Transverse colon (tissue), 3 donors: ENCODE measurements around the gene BTF3L4.

Experiments
- EP300 ChIP-seq: sonication (generic); formaldehyde crosslinking; IDR thresholded peaks from one replicate; pipeline ENCODE4 v1.6.1; 2017; ENCODE audit warnings: antibody characterized with exemption, low read depth
- POLR2A ChIP-seq: fragments of 450-650 bp; IDR thresholded peaks from one replicate; pipeline ENCODE4 v1.6.1; 2016; ENCODE audit warnings: antibody characterized with exemption, mild to moderate bottlenecking, moderate library complexity
- TF ChIP-seq, protein P1 (sequence below), 5 experiments: fragments of 200-600 bp in 3 of 5; fragments of 450-650 bp in 2 of 5; sonication (generic) in 3 of 5; IDR thresholded peaks; 1 replicate in 2 of 5; 2 replicates in 3 of 5; pipeline ENCODE4 v1.5.1; 2016 to 2017; ENCODE audit warnings: antibody characterized with exemption in 5 of 5, inconsistent platforms in 3 of 5, mild to moderate bottlenecking in 2 of 5, moderate library complexity in 1 of 5

DNA sequence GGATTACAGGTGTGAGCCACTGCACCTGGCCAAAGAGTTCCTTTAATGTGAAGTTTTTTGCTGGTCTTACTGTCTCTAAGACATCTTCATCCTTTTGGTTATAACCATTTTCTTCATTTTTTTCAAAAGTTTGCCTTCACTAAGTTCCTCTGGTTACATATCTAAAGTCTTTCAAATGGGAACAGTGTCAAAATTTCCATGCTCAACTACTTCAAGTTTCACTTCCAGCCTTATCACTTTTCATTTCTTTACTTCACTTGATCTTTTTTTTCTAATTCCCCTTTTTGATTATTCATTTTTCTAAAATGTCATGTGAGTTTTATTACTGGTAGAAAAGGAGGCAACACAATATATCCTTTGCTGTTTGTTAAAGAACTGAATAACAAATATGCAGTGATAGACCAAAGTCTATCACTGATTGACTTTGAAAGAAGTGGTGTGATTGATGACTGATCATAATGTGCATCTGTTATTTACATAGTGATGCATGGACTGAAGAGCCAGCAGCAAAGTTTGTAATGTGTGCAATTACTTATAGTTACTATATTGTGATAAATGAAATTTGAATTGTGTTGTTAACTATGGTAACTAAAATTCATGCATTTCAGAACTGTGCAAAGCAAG lies 69.8 kb downstream of the BTF3L4 start:
- TF ChIP-seq, protein P1, sequence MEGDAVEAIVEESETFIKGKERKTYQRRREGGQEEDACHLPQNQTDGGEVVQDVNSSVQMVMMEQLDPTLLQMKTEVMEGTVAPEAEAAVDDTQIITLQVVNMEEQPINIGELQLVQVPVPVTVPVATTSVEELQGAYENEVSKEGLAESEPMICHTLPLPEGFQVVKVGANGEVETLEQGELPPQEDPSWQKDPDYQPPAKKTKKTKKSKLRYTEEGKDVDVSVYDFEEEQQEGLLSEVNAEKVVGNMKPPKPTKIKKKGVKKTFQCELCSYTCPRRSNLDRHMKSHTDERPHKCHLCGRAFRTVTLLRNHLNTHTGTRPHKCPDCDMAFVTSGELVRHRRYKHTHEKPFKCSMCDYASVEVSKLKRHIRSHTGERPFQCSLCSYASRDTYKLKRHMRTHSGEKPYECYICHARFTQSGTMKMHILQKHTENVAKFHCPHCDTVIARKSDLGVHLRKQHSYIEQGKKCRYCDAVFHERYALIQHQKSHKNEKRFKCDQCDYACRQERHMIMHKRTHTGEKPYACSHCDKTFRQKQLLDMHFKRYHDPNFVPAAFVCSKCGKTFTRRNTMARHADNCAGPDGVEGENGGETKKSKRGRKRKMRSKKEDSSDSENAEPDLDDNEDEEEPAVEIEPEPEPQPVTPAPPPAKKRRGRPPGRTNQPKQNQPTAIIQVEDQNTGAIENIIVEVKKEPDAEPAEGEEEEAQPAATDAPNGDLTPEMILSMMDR (IDR thresholded peaks at IDR 0.05) = no peak
- no peak for TF ChIP-seq EP300
- TF ChIP-seq POLR2A = no peak
